Measurements from ENCODE around the gene MYEOV.
A peak's percentile ranks its signal among the peaks of the same experiment; 100 is the strongest.

The MYEOV gene

DNA sequence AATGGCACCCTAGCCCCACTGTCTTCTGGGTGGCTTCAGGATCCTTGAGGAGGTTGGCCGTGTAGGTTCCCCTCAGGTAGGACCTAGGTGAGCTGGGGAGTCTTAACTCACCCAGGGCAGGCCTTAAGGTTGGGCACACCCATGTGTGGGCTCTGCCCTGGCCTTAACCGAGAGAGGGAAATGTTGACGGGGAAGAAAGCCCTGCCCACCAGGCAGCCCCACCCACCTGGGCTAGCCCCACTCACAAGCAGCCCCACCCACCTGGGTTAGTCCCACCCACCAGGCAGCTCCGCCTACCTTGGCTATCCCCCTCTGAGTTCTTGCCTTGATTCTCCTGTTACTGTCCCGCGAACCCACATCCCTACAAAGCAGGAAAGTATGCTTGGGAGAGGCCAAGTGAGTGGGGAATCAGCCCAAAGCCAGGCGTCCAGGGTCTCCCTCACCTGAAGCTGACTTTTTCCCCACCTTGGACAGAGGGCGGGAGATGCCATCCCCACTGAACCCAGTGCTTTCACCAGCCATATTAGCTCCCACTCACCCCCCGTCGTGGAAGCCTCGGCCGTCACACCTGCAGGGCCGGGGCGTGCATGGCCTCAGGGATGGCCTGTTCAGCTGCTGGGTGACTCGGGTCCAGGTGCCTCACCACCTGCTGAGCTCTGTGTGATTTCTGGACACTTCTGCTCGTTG, at the start of gene MYEOV:
MYEOV (plus strand) TSS at position 337 of the 687 bp plus-strand sequence. CDS start 1,200 bp downstream, outside the sequence.
- TF ChIP-seq, protein P1, sequence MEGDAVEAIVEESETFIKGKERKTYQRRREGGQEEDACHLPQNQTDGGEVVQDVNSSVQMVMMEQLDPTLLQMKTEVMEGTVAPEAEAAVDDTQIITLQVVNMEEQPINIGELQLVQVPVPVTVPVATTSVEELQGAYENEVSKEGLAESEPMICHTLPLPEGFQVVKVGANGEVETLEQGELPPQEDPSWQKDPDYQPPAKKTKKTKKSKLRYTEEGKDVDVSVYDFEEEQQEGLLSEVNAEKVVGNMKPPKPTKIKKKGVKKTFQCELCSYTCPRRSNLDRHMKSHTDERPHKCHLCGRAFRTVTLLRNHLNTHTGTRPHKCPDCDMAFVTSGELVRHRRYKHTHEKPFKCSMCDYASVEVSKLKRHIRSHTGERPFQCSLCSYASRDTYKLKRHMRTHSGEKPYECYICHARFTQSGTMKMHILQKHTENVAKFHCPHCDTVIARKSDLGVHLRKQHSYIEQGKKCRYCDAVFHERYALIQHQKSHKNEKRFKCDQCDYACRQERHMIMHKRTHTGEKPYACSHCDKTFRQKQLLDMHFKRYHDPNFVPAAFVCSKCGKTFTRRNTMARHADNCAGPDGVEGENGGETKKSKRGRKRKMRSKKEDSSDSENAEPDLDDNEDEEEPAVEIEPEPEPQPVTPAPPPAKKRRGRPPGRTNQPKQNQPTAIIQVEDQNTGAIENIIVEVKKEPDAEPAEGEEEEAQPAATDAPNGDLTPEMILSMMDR (IDR thresholded peaks at IDR 0.05) = no peak
- TF ChIP-seq ZFX (IDR thresholded peaks at IDR 0.05; ENCODE audit: borderline replicate concordance) = no peak
- 0 out of 2 replicates have a peak within 1 kb of the TSS, but pooled peaks have one; percentile 23 for H3K27ac ChIP-seq

DNA sequence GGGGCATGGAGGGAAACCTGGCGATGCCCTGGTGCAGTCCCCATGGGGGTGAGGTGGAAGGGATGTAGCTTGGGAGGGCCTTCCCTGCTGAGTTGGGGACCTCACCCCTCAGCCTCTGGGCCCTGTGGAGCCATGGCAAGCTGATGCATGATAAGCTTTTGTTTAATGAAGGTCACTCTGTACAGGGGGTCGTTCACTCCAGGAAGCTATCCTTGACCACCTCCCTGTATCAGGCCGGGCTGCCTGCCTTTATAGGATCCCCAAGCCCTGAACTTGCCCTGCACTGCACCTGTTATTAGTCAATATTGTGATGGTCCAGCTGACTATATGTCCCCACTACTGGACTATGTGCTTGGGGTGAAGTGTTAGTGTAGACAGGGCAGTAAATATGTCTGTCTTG, 49.7 kb upstream of the MYEOV start:
- no peak overlapping the region for H3K27ac ChIP-seq
- no peak for TF ChIP-seq ZFX (IDR thresholded peaks at IDR 0.05; ENCODE audit: borderline replicate concordance)
- TF ChIP-seq, protein P1 (IDR thresholded peaks at IDR 0.05) = no peak

DNA sequence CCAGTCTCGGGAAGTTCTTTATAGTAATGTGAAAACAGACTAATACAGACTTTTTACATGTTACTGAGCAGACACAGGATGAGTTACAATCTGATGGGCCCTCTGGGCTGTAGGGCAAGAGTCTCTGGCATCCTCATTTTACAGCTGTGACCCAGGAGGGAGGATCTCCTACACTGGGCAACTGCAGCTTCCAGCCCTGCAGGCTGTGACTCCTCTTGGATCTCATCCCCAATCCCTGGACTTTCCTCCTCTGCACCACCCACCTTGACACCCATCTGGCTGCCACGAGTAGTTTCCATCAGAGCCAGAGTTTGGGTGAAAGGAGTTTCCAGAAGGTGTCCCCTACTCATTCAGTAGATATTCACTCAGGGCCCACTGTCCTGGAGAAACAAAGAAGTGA, 48.9 kb upstream of the MYEOV start:
- no peak for TF ChIP-seq ZFX (IDR thresholded peaks at IDR 0.05; ENCODE audit: borderline replicate concordance)
- TF ChIP-seq, protein P1 (IDR thresholded peaks at IDR 0.05) = no peak
- no peak overlapping the region for H3K27ac ChIP-seq

DNA sequence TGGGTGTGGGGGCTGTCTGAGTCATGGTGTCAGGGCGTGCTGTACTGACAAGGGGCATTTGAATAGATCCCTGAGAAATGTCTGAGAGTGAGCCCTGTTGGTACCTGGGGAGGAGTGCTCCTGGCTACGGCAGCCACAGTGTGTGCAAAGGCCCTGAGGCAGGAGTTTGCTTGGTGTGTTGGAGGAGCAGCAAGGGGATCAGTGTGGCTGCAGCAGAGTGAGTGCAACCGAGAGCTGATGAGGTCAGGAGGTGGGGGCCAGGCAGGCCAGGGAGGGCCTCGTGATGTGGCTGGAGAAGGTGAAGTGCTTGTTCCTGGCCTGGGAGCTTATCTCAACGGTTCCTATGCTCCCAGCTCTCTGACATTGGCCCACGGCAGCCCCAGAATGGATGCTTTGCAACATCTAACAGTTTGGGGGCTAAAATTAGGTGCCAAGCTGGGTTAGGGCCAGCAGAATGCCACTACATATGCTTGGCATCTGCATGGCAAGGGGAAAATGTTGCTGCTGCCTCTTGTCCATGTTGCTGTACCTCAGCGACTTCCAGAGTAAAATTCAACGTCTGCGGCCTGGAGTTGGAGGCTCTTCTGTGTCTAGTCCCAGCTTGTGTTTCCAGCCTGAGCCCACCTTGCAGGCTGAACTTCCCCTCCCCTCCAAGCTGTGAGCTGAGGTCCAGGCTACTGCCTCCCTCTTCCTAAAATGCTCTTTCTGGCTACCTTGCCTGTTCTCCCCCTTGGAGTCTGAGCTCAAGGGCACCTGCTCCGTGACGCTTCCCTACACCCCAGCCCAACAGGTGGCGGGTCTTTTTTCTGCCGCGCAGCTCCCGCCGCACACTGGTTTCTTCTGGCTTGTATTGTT, 48.2 kb upstream of the MYEOV start:
- TF ChIP-seq, protein P1 (IDR thresholded peaks at IDR 0.05) = no peak
- TF ChIP-seq ZFX (IDR thresholded peaks at IDR 0.05; ENCODE audit: borderline replicate concordance) = no peak
- H3K27ac ChIP-seq = no peak overlapping the region

DNA sequence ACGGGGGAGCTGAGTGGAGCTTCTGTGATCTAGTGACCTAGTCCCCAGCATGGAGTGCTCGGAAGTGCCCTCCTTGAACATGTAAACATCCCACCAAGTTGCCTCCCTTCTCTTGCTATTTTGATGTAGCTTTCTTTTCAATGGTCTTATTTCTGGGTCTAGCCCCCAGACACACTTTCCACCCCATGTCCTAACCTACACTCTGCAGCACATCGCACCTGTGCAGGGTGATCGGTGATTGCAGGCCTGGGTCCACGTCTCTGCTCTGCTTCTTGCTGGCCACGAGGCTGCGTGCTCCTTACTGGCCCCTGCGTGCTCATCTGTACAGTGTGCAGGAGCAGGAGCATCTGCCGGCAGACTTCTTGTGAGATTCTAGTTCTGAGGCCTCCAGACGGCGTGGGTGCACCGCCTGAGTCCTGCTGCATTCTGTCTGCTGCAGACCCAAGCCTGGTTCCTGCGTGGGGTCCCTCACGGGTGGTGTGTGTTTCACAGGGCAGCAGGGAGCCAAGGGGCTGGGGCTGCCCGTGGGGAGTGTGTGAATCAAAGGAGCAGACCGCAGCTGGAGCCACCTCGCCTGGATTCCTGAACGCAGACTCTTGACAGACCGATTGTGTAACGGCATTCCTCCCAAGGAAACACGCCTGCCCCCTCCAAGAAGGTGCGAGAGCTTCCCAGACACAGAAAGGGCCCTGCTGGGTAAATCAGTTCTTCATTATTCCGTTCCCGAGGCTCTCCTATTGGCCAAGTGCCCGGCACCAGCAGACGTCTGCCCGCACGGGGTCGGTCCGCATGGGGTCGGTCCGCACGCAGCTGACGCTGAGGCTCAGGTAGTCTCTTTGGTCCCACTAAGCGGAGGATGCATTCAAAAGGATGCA, 44.4 kb upstream of the MYEOV start:
- no peak for TF ChIP-seq ZFX (IDR thresholded peaks at IDR 0.05; ENCODE audit: borderline replicate concordance)
- TF ChIP-seq, protein P1 (IDR thresholded peaks at IDR 0.05) = no peak

DNA sequence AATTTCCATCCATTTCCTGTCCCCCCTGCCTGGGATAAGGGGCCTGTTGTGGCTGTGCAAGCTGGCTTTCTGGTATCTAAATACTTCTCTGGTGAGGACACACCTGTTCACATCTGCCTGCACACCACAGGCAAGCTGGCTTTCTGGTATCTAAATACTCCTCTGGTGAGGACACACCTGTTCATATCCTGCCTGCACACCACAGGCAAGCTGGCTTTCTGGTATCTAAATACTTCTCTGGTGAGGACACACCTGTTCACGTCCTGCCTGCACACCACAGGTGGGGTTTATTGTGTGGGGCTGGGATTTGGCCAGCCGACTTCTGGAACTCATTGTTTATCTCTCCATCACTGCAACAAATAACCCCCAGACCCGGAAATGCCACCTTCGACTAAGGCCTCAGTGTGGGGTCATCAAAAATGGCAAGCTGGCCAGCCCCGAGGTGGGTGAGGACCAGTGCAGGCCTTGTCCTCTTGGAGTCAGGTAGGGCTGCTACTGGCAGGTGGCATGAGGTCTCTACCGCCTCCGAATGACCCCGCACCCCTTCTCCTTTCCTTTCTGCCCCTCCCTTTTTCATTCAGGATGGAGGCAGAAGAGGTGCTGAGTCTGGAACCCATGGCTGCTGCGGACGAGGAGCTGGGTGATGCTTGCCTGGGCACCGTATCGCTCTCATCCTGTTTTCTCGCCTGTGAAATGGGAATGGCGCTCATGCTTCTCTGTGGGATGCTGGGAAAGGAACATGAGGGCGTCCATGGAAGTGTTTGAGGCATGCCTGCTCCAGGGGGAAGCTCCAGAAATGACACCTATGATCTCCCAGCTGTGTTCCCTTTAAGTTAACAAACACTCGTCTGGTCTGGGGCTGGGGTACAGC, 43.5 kb upstream of the MYEOV start:
- H3K27ac ChIP-seq = no peak overlapping the region
- TF ChIP-seq, protein P1 (IDR thresholded peaks at IDR 0.05) = no peak
- no peak for TF ChIP-seq ZFX (IDR thresholded peaks at IDR 0.05; ENCODE audit: borderline replicate concordance)

More for the DNA sequence above, 44.4 kb upstream of the MYEOV start:
- no peak overlapping the region for H3K27ac ChIP-seq

Data from 22Rv1 (cell line).